MV-4-11 (cell line): ENCODE results near the gene S1PR1.

Experiments
- DNase-seq: peaks from one replicate; lab custom pipeline; 2025; lab: John Stamatoyannopoulos, UW

S1PR1 gene

GRCh38 chr1:101280049-101280592 lies 43.3 kb downstream of the S1PR1 start:
- no peak for DNase-seq

GRCh38 chr1:101280942-101281654 lies 44.3 kb downstream of the S1PR1 start:
- no peak for DNase-seq

GRCh38 chr1:101281751-101282150 lies 44.9 kb downstream of the S1PR1 start:
- no peak for DNase-seq

- no peak for DNase-seq
Measured at GRCh38 chr1:101282314-101283038, 45.7 kb downstream of the S1PR1 start.

GRCh38 chr1:101283443-101283842 lies 46.6 kb downstream of the S1PR1 start:
- no peak for DNase-seq

- no peak for DNase-seq
Measured at GRCh38 chr1:101284021-101284420, 47.2 kb downstream of the S1PR1 start.

GRCh38 chr1:101284622-101285218 lies 47.9 kb downstream of the S1PR1 start:
- no peak for DNase-seq

GRCh38 chr1:101285922-101286570 lies 49.2 kb downstream of the S1PR1 start:
- DNase-seq: no peak

GRCh38 chr1:101288491-101288944 lies 51.7 kb downstream of the S1PR1 start:
- peak; percentile 62 for DNase-seq

GRCh38 chr1:101290119-101290921 lies 53.5 kb downstream of the S1PR1 start:
- DNase-seq: no peak
